Naive B cell (primary cell): Measurements from ENCODE around the gene IFITM10. TPM values are rescaled to one million over a fixed set of nuclear protein-coding genes. Genes with fewer than 3 reads are reported as not detected.

Source experiments
- ATAC-seq, 2 donors: fragments of 150-1000 bp; cut with Tn5 transposase; 2 replicates each; pipeline ENCODE4 v1.10.0; 2021; ENCODE audit warnings: low read depth in 2 of 2, mild to moderate bottlenecking in 2 of 2, moderate library complexity in 2 of 2
- DNase-seq: peaks from one replicate; pipeline ENCODE4 v3.0.0; 2022
- H3K27ac Mint-ChIP-seq, 6 donors: one replicate each; pipeline ENCODE4 v1.8.0; 2020 to 2022; ENCODE audit warnings: mild to moderate bottlenecking in 6 of 6, mixed read lengths in 6 of 6, moderate library complexity in 5 of 6, inconsistent platforms in 2 of 6
- H3K27me3 Mint-ChIP-seq, 3 donors: one replicate each; pipeline ENCODE4 v1.8.0; 2021 to 2022; ENCODE audit warnings: mixed read lengths in 3 of 3, mild to moderate bottlenecking in 1 of 3
- H3K36me3 Mint-ChIP-seq, 2 donors: one replicate each; pipeline ENCODE4 v1.8.0; 2020 to 2022; ENCODE audit warnings: mixed read lengths in 2 of 2, inconsistent platforms in 1 of 2, mild to moderate bottlenecking in 1 of 2
- H3K4me1 Mint-ChIP-seq, 3 donors: one replicate each; pipeline ENCODE4 v1.8.0; 2020 to 2022; ENCODE audit warnings: mixed read lengths in 3 of 3, inconsistent platforms in 1 of 3, mild to moderate bottlenecking in 1 of 3, moderate library complexity in 1 of 3
- H3K4me3 Mint-ChIP-seq, 8 donors: one replicate each; pipeline ENCODE4 v1.8.0; 2020 to 2022; ENCODE audit warnings: mild to moderate bottlenecking in 8 of 8, mixed read lengths in 8 of 8, moderate library complexity in 8 of 8, inconsistent platforms in 2 of 8
- H3K9me3 Mint-ChIP-seq, 7 donors: one replicate each; pipeline ENCODE4 v1.8.0; 2020 to 2022; ENCODE audit warnings: mixed read lengths in 7 of 7, mild to moderate bottlenecking in 5 of 7, inconsistent platforms in 2 of 7, moderate library complexity in 1 of 7
- polyA plus RNA-seq, 6 donors: library from polyadenylated mRNA; unstranded; fragments of 300-500 nt; fragmentation: Illumina TruSeq; gene quantifications; one replicate each; pipeline ENCODE4 v1.2.3, GENCODE V29; 2021; ENCODE audit warnings: low read depth in 6 of 6

IFITM10 gene
- polyA plus RNA-seq: not detected

DNA sequence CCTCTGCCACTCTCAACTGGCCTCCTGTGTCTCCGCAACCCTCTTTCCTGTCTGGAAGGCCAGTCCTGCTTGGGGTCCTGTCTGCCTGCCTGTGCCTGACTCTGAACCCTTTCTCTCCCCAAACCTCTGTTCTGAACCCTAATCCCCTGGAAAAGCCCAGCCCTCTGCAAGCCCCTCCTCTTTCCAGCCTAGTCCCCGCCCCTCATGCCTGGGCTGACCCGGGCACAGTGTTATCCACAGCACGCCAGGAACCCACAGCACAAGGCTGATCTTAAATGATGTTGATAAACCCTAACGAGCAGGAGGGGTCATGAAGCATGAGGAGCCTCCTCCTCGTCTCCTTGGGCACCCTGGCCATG, at the start of gene IFITM10:
IFITM10 (minus strand) TSS at position 115 of the 359 bp plus-strand sequence. CDS start 153 bp downstream, outside the sequence.
- Mint-ChIP-seq H3K27me3 (peaks cover 8 to 24% (median 17%) of the 10 kb centered on the region in 3 donors), H3K9me3 (peaks cover 0 to 7% (median 2%) of the 10 kb centered on the region in 7 donors), H3K36me3 (peaks cover 0 to 19% of the 10 kb centered on the region in 2 donors), H3K27ac (peak within 1 kb of the TSS in 2 of 6 donors; percentile 24 to 83), H3K4me3 (peak within 1 kb of the TSS in 1 of 8 donors; percentile 5), H3K4me1 (peaks cover 0 to 23% (median 18%) of the 10 kb centered on the region in 3 donors)
- DNase-seq (no peak), ATAC-seq (no peak)

DNA sequence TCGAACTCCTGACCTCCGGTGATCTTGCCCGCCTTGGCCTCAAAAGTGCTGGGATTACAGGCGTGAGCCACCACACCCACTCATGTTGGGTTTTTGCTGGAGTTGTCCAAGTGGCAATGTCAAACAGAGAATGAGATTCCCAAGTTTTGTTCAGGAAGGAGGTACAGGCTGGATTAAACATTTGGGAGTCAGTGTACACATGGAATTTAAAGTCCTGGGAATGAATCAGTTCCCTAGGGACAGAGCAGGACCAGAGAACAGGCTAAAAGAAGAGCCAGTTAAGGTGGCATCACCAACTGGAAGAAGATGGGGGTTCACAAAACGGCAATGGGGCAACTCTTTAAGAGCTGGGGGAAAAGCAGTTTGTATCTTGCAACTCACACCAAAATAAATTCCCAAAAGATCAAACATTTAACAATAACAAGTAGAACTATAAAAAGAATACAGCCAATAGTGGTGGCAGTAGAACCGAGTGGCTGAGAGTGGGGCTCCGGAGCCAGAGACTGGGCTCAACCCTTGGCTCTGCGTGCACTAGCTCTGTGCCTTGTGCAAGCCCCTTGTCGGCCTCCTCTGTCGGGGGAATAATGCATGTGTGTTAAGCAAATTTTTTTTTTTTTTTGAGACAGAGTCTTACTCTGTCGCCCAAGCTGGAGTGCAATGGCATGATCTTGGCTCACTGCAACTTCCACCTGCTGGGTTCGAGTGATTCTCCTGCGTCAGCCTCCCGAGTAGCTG, 47.2 kb upstream of the IFITM10 start:
- H3K4me1 Mint-ChIP-seq: peaks cover 0 to 2% (median 1%) of the 10 kb centered on the region in 3 donors
- H3K4me3 Mint-ChIP-seq: no peak overlapping the region
- H3K36me3 Mint-ChIP-seq: no peaks in the 10 kb centered on the region
- peaks cover 22 to 61% (median 61%) of the 10 kb centered on the region in 3 donors for H3K27me3 Mint-ChIP-seq
- DNase-seq (no peak), ATAC-seq (no peak)
- no peak overlapping the region for H3K27ac Mint-ChIP-seq
- H3K9me3 Mint-ChIP-seq: peaks cover 0 to 5% (median 2%) of the 10 kb centered on the region in 7 donors

DNA sequence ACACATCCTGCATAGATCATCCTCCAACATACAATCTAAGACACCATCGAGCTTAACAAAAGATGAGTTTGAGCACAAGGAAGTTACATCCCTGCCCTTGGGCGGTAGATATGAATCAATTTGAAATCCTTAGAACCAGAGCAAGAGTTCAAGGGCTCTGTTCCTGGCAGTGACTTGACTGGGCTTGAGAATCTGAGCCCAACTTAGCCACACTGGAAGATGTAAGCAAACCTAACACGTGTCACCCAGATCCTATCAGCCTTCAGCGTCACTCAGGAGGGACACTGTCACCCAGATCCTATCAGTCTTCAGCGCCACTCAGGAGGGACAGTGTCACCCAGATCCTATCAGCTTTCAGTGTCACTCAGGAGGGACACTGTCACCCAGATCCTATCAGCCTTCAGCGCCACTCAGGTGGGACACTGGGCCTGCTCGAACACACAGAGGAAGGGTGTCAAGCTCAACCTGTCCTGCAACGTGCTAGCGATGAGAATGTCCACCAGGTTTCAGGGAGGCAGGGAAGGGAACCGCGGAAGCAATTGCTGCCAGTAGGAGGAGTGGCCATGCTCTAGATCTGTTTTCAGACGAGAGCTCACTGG, 46.1 kb upstream of the IFITM10 start:
- Mint-ChIP-seq H3K4me3 (no peak overlapping the region), H3K36me3 (no peaks in the 10 kb centered on the region), H3K27ac (no peak overlapping the region), H3K4me1 (peaks cover 0 to 5% (median 3%) of the 10 kb centered on the region in 3 donors), H3K27me3 (peaks cover 26 to 63% (median 58%) of the 10 kb centered on the region in 3 donors), H3K9me3 (peaks cover 0 to 5% (median 4%) of the 10 kb centered on the region in 7 donors)
- ATAC-seq: no peak
- no peak for DNase-seq

DNA sequence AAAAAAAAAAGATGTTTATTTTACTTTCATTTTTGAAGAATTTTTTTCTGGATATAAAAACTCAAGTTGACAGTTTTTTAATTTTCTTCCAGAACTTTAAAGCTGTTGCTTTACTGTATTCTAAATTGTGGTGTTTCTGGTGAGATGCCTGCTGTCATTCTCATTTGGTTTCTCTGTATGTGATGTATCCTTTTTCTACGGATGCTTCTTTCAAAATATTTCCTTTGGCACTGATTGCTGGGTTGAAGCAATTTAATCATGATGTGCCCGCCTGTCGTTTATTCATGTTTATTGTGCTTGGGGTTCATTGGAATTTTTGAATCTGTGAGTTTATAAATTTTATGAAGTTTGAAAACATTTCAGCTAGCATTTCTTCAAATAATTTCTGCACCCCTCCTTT, 42.7 kb upstream of the IFITM10 start:
- DNase-seq (no peak), ATAC-seq (no peak)
- Mint-ChIP-seq H3K4me3 (peak overlapping the region in 1 of 8 donors; percentile 16), H3K4me1 (peaks cover 0 to 5% (median 3%) of the 10 kb centered on the region in 3 donors), H3K36me3 (no peaks in the 10 kb centered on the region), H3K27me3 (peaks cover 32 to 53% (median 48%) of the 10 kb centered on the region in 3 donors), H3K27ac (no peak overlapping the region), H3K9me3 (peaks cover 0 to 5% (median 4%) of the 10 kb centered on the region in 7 donors)

DNA sequence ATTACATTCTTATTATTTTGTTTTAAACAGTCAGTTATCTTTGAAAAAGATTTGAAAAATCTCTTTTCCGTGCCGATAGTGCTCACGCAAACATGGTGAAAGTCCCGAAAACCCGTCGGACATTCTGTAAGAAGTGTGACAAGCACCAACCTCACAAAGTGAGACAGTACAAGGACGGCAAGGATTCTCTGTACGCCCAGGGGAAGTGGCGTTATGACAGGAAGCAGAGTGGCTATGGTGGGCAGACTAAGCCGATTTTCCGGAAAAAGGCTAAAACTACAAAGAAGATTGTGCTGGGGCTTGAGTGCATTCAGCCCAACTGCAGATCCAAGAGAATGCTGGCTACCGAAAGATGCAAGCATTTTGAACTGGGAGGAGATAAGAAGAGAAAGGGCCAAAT, 42.1 kb upstream of the IFITM10 start:
- H3K4me1 Mint-ChIP-seq: peaks cover 0 to 5% (median 3%) of the 10 kb centered on the region in 3 donors
- peak overlapping the region in 1 of 6 donors; percentile 16 for H3K27ac Mint-ChIP-seq
- H3K4me3 Mint-ChIP-seq: peak overlapping the region in 1 of 8 donors; percentile 49
- peaks cover 0 to 5% (median 4%) of the 10 kb centered on the region in 7 donors for H3K9me3 Mint-ChIP-seq
- ATAC-seq (no peak), DNase-seq (no peak)
- H3K27me3 Mint-ChIP-seq: peaks cover 32 to 50% (median 45%) of the 10 kb centered on the region in 3 donors
- H3K36me3 Mint-ChIP-seq: no peaks in the 10 kb centered on the region

DNA sequence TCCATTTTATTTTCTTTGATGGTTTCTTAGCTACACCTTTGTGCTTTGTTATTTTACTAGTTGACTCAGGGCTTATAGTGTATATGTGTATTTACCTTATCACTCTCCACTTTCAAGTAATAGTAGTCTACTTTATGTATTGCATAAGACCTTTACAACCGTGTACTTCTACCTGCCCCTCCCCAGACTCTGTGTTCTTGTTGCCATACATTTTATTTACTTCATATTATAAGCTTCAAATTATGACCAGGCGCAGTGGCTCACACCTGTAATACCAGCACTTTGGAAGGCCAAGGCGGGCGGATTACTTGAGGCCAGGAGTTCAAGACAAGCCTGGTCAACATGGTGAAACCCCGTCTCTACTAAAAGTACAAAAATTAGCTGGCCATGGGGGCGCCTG, 41.5 kb upstream of the IFITM10 start:
- no peak overlapping the region for H3K27ac Mint-ChIP-seq
- H3K9me3 Mint-ChIP-seq: peaks cover 0 to 5% (median 4%) of the 10 kb centered on the region in 7 donors
- H3K4me3 Mint-ChIP-seq: no peak overlapping the region
- peaks cover 32 to 45% (median 45%) of the 10 kb centered on the region in 3 donors for H3K27me3 Mint-ChIP-seq
- H3K36me3 Mint-ChIP-seq: no peaks in the 10 kb centered on the region
- peaks cover 0 to 5% (median 3%) of the 10 kb centered on the region in 3 donors for H3K4me1 Mint-ChIP-seq
- DNase-seq (no peak), ATAC-seq (no peak)

DNA sequence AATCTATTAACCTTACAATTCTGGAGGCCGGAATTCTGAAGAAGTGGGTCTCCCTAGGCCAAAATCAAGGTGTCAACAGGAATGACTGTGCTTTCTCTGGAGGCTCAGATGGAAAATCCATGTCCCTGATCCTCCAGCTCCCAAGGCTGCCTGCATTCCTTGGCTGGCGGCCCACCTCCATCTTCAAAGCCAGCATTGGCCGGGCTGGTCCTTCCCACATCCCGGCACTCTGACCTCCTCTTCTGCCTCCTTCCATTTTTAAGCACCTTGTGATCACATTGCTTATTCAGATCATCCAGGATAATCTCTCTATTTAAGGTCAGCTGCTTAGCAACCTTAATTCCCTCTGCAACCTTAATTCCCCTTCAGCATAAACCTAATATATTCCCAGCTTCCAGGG, 36.1 kb upstream of the IFITM10 start:
- H3K4me1 Mint-ChIP-seq: peaks cover 0 to 7% (median 2%) of the 10 kb centered on the region in 3 donors
- H3K36me3 Mint-ChIP-seq: no peaks in the 10 kb centered on the region
- H3K27ac Mint-ChIP-seq: no peak overlapping the region
- no peak for ATAC-seq
- peaks cover 12 to 24% (median 13%) of the 10 kb centered on the region in 3 donors for H3K27me3 Mint-ChIP-seq
- H3K9me3 Mint-ChIP-seq: no peaks in the 10 kb centered on the region
- no peak for DNase-seq
- no peak overlapping the region for H3K4me3 Mint-ChIP-seq

DNA sequence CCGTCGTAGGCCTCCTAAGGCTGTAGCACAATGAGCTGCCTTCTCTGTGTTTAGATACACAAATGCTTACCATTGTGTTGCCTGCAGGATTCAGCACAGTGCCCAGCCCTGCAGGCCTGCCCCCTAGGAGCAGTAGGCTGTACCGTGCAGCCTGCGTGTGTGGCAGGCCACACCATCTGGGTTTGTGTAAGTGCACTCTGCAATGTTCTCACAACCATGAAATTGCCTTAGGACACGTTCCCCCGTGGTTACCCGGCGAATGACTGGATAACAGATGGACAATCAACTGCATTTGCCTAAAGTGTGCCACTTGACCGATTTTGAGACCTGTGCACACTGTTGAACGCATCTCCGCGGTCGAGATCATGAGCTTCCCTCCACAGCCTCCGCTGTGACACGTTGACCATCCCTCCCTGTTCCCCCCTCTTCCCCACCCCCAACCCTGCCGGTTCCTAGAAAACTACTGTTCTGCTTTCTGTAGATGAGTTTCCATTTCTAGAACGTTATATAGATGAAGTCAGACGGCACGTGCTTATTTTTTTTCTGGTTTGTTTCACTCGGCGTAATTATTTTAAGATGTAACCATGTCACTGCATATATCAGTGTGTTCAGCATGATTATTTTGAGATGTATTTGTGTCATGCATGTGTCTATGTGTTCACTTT, 35.5 kb upstream of the IFITM10 start:
- Mint-ChIP-seq H3K27me3 (peaks cover 8 to 22% (median 11%) of the 10 kb centered on the region in 3 donors), H3K9me3 (no peaks in the 10 kb centered on the region), H3K4me1 (peaks cover 0 to 10% (median 8%) of the 10 kb centered on the region in 3 donors), H3K27ac (no peak overlapping the region), H3K36me3 (no peaks in the 10 kb centered on the region), H3K4me3 (no peak overlapping the region)
- ATAC-seq (no peak), DNase-seq (no peak)

DNA sequence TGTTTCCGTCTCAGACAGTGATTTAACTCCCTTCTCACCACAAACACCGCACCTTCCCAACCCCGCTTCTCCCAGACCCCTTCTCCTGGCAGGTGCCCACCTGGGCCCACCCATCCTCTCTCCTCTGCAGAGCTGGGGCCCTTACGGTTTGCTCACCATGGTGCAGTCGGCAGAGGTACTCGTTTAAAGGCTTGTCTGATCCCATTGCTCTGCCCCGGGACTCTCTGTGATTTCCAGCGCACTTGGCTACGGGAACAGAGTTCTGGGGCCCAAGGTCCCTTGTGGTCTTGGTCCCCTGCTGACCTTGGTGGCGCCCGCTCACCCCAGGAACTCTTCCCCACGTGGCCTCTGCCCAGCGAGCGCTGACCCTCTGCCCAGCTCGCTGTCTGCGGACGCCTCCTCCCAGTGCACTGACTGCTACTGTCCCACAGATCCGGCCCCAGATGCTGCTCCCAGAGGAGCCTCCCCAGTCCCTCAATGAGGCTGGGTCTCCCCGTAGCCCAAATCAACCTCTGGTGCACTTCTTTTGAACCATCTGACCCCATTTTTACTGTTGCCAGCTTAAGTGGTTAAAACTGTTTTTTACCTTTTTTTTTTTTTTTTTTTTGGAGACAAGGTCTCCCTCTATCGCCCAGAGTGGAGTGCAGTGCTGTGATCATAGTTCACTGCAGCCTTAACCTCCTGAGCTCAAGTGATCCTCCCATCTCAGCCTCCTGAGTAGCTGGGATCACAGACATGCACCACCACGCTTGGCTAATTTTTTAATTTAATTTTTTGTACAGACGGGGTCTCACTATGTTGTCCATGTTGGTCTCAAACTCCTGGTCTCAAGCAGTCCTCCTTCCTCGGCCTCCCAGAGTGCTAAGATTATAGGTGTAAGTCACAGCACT, 34.6 kb upstream of the IFITM10 start:
- DNase-seq: no peak
- Mint-ChIP-seq H3K4me3 (peak overlapping the region in 1 of 8 donors; percentile 22), H3K9me3 (no peaks in the 10 kb centered on the region), H3K27ac (peak overlapping the region in 2 of 6 donors; percentile 76 to 87), H3K36me3 (no peaks in the 10 kb centered on the region), H3K4me1 (peaks cover 0 to 19% (median 16%) of the 10 kb centered on the region in 3 donors), H3K27me3 (peaks cover under 1 to 17% (median 11%) of the 10 kb centered on the region in 3 donors)
- no peak for ATAC-seq

DNA sequence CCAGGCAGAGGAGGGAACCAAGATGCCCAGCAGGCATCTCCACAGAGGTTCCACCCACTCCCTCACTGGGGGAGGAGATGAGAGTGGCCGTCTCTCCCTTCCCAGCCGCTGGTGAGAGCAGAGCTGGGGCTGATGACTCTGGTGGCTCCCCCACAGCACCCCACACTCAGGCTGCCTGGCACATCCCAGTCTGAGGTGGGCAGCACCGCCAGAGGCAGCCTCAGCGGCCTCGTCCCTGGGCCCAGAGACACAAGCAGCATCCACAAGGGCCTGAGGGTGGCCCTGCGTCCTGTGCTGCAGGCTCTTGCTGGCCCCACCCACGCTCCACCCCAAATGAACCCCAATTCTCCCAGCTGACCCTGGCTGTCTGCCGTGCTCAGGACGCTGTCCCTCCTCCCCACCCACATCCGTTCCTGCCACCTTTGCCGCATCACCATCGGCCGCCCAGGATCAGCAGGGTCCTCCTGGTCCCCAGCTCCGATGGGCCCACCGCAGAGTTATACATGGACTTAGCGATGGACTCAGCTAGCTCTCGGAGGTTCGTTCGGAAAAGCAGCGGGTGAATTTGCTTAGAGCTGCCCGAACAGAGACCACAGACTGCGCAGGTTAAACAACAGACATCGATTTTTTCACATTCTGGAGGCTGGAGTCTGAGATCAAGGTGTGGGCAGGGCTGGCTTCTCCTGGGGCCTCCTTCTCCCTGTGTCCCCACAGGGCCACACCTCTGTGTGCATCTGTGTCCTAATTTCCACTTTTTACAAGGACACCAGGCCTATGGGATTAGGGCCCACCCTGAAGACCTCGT, 33.5 kb upstream of the IFITM10 start:
- H3K9me3 Mint-ChIP-seq: no peaks in the 10 kb centered on the region
- H3K4me3 Mint-ChIP-seq: no peak overlapping the region
- no peaks in the 10 kb centered on the region for H3K36me3 Mint-ChIP-seq
- no peak overlapping the region for H3K27ac Mint-ChIP-seq
- ATAC-seq (no peak), DNase-seq (no peak)
- peaks cover 0 to 28% (median 14%) of the 10 kb centered on the region in 3 donors for H3K27me3 Mint-ChIP-seq
- H3K4me1 Mint-ChIP-seq: peaks cover 1 to 22% (median 19%) of the 10 kb centered on the region in 3 donors

DNA sequence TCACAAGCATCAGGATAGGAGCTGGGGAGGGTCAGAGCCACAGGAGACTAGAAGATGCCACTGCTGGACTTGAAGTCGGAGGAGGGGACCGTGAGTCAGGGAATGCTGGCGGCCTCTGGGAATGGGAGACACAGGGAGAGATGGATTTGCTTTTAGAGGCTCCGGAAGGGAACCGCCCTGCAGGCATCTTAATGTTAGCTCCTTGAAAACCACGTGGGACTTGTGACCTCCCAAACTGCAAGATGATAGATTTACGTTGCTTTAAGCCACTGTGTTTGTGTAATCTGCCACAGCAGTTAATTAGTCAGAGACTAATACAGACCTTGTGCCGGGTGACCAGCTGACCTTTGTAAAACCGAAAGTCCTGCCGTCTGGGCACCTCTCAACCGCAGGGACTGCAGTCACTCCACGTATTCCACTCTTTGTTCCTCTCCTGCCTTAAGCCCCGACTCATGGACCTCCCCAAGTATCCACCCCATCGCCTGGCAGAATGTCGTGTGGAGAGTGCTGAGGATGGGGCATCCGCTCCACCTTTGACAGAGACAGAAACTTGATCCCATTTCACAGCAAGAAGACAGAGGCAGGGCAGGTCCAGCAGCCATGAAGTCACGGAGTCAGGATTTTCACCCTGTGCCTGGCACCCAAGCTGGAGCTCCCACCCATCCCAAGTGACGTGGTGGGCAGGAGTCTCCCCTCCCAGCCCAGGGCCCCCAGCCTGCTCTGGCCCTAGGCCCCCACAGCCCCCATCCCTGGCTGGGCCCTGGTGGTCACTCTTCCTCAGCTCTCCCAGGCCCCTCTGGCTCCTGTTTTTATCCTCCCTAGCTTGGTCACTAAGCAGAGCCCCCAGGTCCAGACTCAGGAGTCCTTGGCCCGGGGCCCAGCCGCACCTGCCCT, 32.7 kb upstream of the IFITM10 start:
- Mint-ChIP-seq H3K4me3 (peak overlapping the region in 1 of 8 donors; percentile 36), H3K27me3 (peaks cover 0 to 31% (median 19%) of the 10 kb centered on the region in 3 donors), H3K4me1 (peaks cover 1 to 22% (median 21%) of the 10 kb centered on the region in 3 donors), H3K9me3 (no peaks in the 10 kb centered on the region), H3K27ac (peak overlapping the region in 2 of 6 donors; percentile 52 to 53), H3K36me3 (no peaks in the 10 kb centered on the region)
- ATAC-seq: no peak
- no peak for DNase-seq
